Measurements from ENCODE around the gene FAM83B. TPM values are rescaled to one million over a fixed set of nuclear protein-coding genes. Genes with fewer than 3 reads are reported as not detected.

FAM83B gene
- total RNA-seq, 1 donor, result not detected

DNA sequence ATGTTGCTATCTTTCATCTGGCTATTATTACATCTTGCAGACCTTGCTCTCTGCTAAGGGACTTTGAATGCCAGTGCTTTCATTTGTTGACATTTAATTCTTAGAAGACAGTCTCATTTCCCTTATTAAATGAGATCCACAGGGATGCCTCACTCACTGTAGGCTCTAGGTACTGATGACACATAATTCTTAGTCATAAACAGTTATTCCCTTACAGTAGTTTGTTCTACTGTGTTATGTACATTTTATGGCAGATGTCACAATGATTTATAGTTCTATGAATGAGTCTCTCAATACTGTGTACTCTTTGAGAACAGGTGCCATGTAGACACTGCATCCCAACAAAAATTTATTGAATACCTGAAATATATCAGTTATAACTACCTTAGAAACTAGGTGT lies 70.3 kb downstream of the FAM83B start:
- no peaks in the 10 kb centered on the region for H3K79me2 ChIP-seq (ENCODE audit: insufficient read depth, low read length)
- DNase-seq (ENCODE audit: insufficient read length, low spot score, missing footprints), result peak; percentile 17

DNA sequence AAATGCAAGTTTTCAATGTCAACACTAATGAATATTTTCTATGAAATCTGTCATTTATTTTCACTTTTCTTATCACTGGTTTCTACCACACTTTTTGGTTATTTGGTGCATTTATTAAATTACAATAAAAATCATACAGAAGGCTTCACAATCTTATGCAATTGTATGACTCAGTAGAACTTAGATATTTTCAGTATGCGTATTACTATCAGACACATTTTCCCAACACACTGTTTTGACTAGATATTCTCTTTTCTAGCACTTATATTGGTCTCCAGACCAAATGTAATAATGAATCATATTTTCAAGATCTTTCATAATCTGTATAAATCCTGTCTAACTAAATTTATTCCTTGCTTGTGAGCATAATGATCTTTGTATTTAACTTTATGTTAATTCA lies 74.1 kb downstream of the FAM83B start:
- no peaks in the 10 kb centered on the region for H3K79me2 ChIP-seq (ENCODE audit: insufficient read depth, low read length)
- H3K4me1 ChIP-seq (ENCODE audit: insufficient read depth, low read length), result no peaks in the 10 kb centered on the region
- H3K4me3 ChIP-seq (ENCODE audit: insufficient read depth, low read length), result no peak overlapping the region
- H3K4me2 ChIP-seq (ENCODE audit: insufficient read depth, low read length), result no peak overlapping the region
- no peaks in the 10 kb centered on the region for H4K20me1 ChIP-seq (ENCODE audit: insufficient read depth, low read length)
- H3K27me3 ChIP-seq (ENCODE audit: insufficient read depth, low read length), result no peaks in the 10 kb centered on the region
- TF ChIP-seq, protein P1, sequence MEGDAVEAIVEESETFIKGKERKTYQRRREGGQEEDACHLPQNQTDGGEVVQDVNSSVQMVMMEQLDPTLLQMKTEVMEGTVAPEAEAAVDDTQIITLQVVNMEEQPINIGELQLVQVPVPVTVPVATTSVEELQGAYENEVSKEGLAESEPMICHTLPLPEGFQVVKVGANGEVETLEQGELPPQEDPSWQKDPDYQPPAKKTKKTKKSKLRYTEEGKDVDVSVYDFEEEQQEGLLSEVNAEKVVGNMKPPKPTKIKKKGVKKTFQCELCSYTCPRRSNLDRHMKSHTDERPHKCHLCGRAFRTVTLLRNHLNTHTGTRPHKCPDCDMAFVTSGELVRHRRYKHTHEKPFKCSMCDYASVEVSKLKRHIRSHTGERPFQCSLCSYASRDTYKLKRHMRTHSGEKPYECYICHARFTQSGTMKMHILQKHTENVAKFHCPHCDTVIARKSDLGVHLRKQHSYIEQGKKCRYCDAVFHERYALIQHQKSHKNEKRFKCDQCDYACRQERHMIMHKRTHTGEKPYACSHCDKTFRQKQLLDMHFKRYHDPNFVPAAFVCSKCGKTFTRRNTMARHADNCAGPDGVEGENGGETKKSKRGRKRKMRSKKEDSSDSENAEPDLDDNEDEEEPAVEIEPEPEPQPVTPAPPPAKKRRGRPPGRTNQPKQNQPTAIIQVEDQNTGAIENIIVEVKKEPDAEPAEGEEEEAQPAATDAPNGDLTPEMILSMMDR (IDR thresholded peaks at IDR 0.05; ENCODE audit: extremely low read depth, low read depth, low read length), result no peak
- H3K9me3 ChIP-seq (ENCODE audit: low read depth, low read length), result no peaks in the 10 kb centered on the region
- DNase-seq (ENCODE audit: insufficient read length, low spot score, missing footprints), result no peak
- H2AFZ ChIP-seq (ENCODE audit: low read length), result no peak overlapping the region
- H3K36me3 ChIP-seq (ENCODE audit: insufficient read depth, low read length), result no peaks in the 10 kb centered on the region
- no peak overlapping the region for H3K27ac ChIP-seq (ENCODE audit: low read depth, low read length)

More for the DNA sequence above, 70.3 kb downstream of the FAM83B start:
- Histone ChIP-seq H3K4me2 (ENCODE audit: insufficient read depth, low read length) (no peak overlapping the region), H3K4me3 (ENCODE audit: insufficient read depth, low read length) (no peak overlapping the region), H3K4me1 (ENCODE audit: insufficient read depth, low read length) (no peaks in the 10 kb centered on the region), H3K27me3 (ENCODE audit: insufficient read depth, low read length) (no peaks in the 10 kb centered on the region), H3K9me3 (ENCODE audit: low read depth, low read length) (no peaks in the 10 kb centered on the region), H3K36me3 (ENCODE audit: insufficient read depth, low read length) (no peaks in the 10 kb centered on the region), H3K27ac (ENCODE audit: low read depth, low read length) (no peak overlapping the region), H4K20me1 (ENCODE audit: insufficient read depth, low read length) (no peaks in the 10 kb centered on the region), H2AFZ (ENCODE audit: low read length) (no peak overlapping the region)
- TF ChIP-seq, protein P1 (IDR thresholded peaks at IDR 0.05; ENCODE audit: extremely low read depth, low read depth, low read length), result no peak

DNA sequence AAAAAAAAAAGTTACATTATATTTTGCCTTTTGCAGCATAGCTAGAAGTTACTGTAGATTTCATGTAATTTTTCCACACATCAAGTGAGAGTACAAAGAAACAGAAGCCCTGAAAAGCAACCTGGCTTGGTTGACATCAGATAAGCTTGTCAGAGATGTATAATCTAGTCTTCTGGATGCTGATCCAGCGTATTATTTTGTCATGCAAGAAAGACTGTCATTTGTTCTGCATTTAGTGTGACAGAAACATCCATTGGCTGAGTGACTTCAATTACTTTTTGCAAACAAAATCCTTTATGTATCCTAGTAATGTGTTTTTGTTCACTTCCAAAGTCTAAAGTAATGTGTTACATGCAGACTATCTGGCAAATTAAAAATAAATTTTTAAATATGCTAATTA lies 75.3 kb downstream of the FAM83B start:
- no peaks in the 10 kb centered on the region for H3K4me1 ChIP-seq (ENCODE audit: insufficient read depth, low read length)
- H3K27ac ChIP-seq (ENCODE audit: low read depth, low read length), result no peak overlapping the region
- no peak overlapping the region for H2AFZ ChIP-seq (ENCODE audit: low read length)
- H3K27me3 ChIP-seq (ENCODE audit: insufficient read depth, low read length), result no peaks in the 10 kb centered on the region
- H3K36me3 ChIP-seq (ENCODE audit: insufficient read depth, low read length), result no peaks in the 10 kb centered on the region
- H3K79me2 ChIP-seq (ENCODE audit: insufficient read depth, low read length), result no peaks in the 10 kb centered on the region
- no peaks in the 10 kb centered on the region for H4K20me1 ChIP-seq (ENCODE audit: insufficient read depth, low read length)
- TF ChIP-seq, protein P1 (IDR thresholded peaks at IDR 0.05; ENCODE audit: extremely low read depth, low read depth, low read length), result no peak
- H3K4me2 ChIP-seq (ENCODE audit: insufficient read depth, low read length), result no peak overlapping the region
- H3K4me3 ChIP-seq (ENCODE audit: insufficient read depth, low read length), result no peak overlapping the region
- H3K9me3 ChIP-seq (ENCODE audit: low read depth, low read length), result no peaks in the 10 kb centered on the region
- no peak for DNase-seq (ENCODE audit: insufficient read length, low spot score, missing footprints)

DNA sequence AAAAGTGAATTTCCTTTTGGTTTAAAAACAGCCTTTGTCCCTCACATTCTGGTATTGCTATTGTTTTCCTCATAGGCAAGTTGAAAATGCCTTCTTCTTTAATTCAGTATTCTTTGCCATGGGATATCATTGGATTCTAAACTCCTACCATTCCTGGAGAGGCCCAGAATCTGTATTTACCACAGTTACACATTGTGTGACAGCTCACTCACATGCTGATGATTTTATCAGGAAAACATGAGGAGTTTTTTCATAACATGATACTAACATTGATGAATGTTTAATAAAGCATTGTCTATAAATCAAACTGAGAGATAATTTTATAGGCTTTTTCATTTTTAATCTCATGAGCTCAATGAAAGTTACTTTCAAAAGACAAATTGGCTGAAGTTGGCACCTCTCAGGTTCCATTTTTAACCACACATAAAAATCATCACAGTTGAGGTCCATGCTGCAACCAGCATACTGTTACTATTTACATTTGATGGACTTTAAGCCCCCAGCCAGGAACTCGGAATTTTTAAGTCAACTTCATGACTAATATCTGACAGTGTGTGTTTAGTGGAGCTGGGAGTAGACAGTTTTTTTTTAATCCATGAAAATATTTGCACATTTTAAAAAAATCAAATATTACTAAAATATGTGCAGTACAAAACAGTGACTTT lies 82.8 kb downstream of the FAM83B start:
- Histone ChIP-seq H4K20me1 (ENCODE audit: insufficient read depth, low read length) (no peaks in the 10 kb centered on the region), H3K79me2 (ENCODE audit: insufficient read depth, low read length) (no peaks in the 10 kb centered on the region), H3K4me2 (ENCODE audit: insufficient read depth, low read length) (no peak overlapping the region), H3K27ac (ENCODE audit: low read depth, low read length) (no peak overlapping the region), H3K27me3 (ENCODE audit: insufficient read depth, low read length) (no peaks in the 10 kb centered on the region), H2AFZ (ENCODE audit: low read length) (no peak overlapping the region), H3K9me3 (ENCODE audit: low read depth, low read length) (no peaks in the 10 kb centered on the region), H3K4me1 (ENCODE audit: insufficient read depth, low read length) (no peaks in the 10 kb centered on the region), H3K4me3 (ENCODE audit: insufficient read depth, low read length) (no peak overlapping the region), H3K36me3 (ENCODE audit: insufficient read depth, low read length) (no peaks in the 10 kb centered on the region)
- TF ChIP-seq, protein P1 (IDR thresholded peaks at IDR 0.05; ENCODE audit: extremely low read depth, low read depth, low read length), result no peak
- no peak for DNase-seq (ENCODE audit: insufficient read length, low spot score, missing footprints)

Data from osteoblast (primary cell).